GM23338 (cell line): ENCODE data around the gene MKRN2. TPM values are rescaled to one million over a fixed set of nuclear protein-coding genes. Genes with fewer than 3 reads are reported as not detected.
"Not testable (repeated sequence)": the region's sequence is repeated elsewhere in the genome, so short reads cannot be mapped to it uniquely, and the experiment has no call there.

Source experiments
- ATAC-seq: fragments of 200-7000 bp; cut with Tn5 transposase; 3 replicates; pipeline ENCODE4 v1.9.1; 2020
- DNase-seq: peaks from one replicate; pipeline ENCODE4 v3.0.0-alpha.2; 2015; ENCODE audit warnings: low spot score
- H2AFZ ChIP-seq: fragments of 200-600 bp; sonication (generic); 2 replicates; pipeline ENCODE4 v1.8.0; 2016; ENCODE audit warnings: antibody characterized with exemption, mild to moderate bottlenecking, moderate library complexity
- H3F3A ChIP-seq: fragments of 200-600 bp; sonication (generic); replicated peaks from 2 replicates; pipeline ENCODE4 v1.8.0; 2017; ENCODE audit warnings: antibody characterized with exemption, mixed run types, low read depth
- H3K27ac ChIP-seq: fragments of 200-600 bp; sonication (generic); 2 replicates; pipeline ENCODE4 v1.6.1; 2016; ENCODE audit warnings: low read depth
- H3K27me3 ChIP-seq: fragments of 200-600 bp; sonication (generic); 2 replicates; pipeline ENCODE4 v1.8.0; 2016; ENCODE audit warnings: mild to moderate bottlenecking, mixed run types, moderate library complexity; ENCODE audit not compliant: insufficient read depth
- H3K36me3 ChIP-seq: fragments of 200-600 bp; sonication (generic); 2 replicates; pipeline ENCODE4 v1.8.0; 2016; ENCODE audit warnings: mild to moderate bottlenecking; ENCODE audit not compliant: insufficient read depth
- H3K4me1 ChIP-seq: fragments of 200-600 bp; sonication (generic); 2 replicates; pipeline ENCODE4 v1.8.0; 2016; ENCODE audit warnings: mild to moderate bottlenecking, moderate library complexity; ENCODE audit not compliant: insufficient read depth
- H3K4me2 ChIP-seq: fragments of 200-600 bp; sonication (generic); 2 replicates; pipeline ENCODE4 v1.7.1; 2017; ENCODE audit warnings: mixed run types
- H3K4me3 ChIP-seq: fragments of 200-600 bp; sonication (generic); 2 replicates; pipeline ENCODE4 v1.6.1; 2016; ENCODE audit warnings: mixed run types
- H3K79me2 ChIP-seq: fragments of 200-600 bp; sonication (generic); replicated peaks from 2 replicates; pipeline ENCODE4 v1.8.0; 2017; ENCODE audit warnings: mild to moderate bottlenecking; ENCODE audit not compliant: insufficient read depth
- H3K9me2 ChIP-seq: fragments of 200-600 bp; sonication (generic); 2 replicates; pipeline ENCODE4 v1.8.0; 2017; ENCODE audit not compliant: insufficient read depth
- H4K20me1 ChIP-seq: fragments of 200-600 bp; sonication (generic); replicated peaks from 2 replicates; pipeline ENCODE4 v1.8.0; 2017; ENCODE audit warnings: mild to moderate bottlenecking; ENCODE audit not compliant: insufficient read depth
- H3K27ac Mint-ChIP-seq: 2 replicates; pipeline ENCODE4 v1.8.0; 2020; ENCODE audit warnings: inconsistent platforms, mild to moderate bottlenecking, moderate library complexity, mixed read lengths
- H3K27me3 Mint-ChIP-seq: 3 replicates; pipeline ENCODE4 v1.8.0; 2022; ENCODE audit warnings: low read depth, mild to moderate bottlenecking, moderate library complexity, mixed read lengths, inconsistent platforms; ENCODE audit not compliant: insufficient read depth, poor library complexity
- H3K36me3 Mint-ChIP-seq: 3 replicates; pipeline ENCODE4 v1.8.0; 2021; ENCODE audit warnings: low read depth, mild to moderate bottlenecking, inconsistent platforms, moderate library complexity, mixed read lengths
- H3K4me1 Mint-ChIP-seq: 3 replicates; pipeline ENCODE4 v1.8.0; 2020; ENCODE audit warnings: mild to moderate bottlenecking, inconsistent platforms, mixed read lengths
- H3K4me3 Mint-ChIP-seq: 3 replicates; pipeline ENCODE4 v1.8.0; 2021; ENCODE audit warnings: moderate library complexity, mild to moderate bottlenecking, inconsistent platforms, mixed read lengths
- H3K9me3 Mint-ChIP-seq: 3 replicates; pipeline ENCODE4 v1.8.0; 2020; ENCODE audit warnings: moderate library complexity, mild to moderate bottlenecking, inconsistent platforms, mixed read lengths
- CREB1 ChIP-seq: fragments of 250-450 bp; sonication (Bioruptor Pico); IDR thresholded peaks from 2 replicates; pipeline ENCODE4 v1.5.0; 2020; ENCODE audit warnings: low read depth, mild to moderate bottlenecking, moderate library complexity
- JUNB ChIP-seq: IDR thresholded peaks from one replicate; pipeline ENCODE4 v1.6.1; 2016; ENCODE audit warnings: antibody characterized with exemption; ENCODE audit not compliant: unreplicated experiment
- NANOG ChIP-seq: IDR thresholded peaks from 2 replicates; pipeline ENCODE4 v1.6.1; 2016; ENCODE audit warnings: antibody characterized with exemption, borderline replicate concordance
- STAT1 ChIP-seq: IDR thresholded peaks from one replicate; pipeline ENCODE4 v1.6.1; 2016; ENCODE audit warnings: antibody characterized with exemption; ENCODE audit not compliant: unreplicated experiment
- ZNF331 ChIP-seq: fragments of 250-450 bp; sonication (Bioruptor Pico); IDR thresholded peaks from 2 replicates; pipeline ENCODE4 v1.5.0; 2020; ENCODE audit warnings: low read depth, mild to moderate bottlenecking, moderate library complexity
- polyA plus RNA-seq: library from polyadenylated mRNA; unstranded; fragments of >200 nt; fragmentation: Nextera tagmentation; extraction: Ambion mirVana; gene quantifications from 2 replicates; pipeline ENCODE4 v1.2.1, GENCODE V29; 2016
- total RNA-seq: library from RNA; depleted of rRNA; stranded (reverse); fragments of >200 nt; shearing (Covaris generic); gene quantifications from 2 replicates; pipeline ENCODE4 v1.2.3, GENCODE V29; 2014
- TF ChIP-seq, protein P1 (sequence below): IDR thresholded peaks from 2 replicates; pipeline ENCODE4 v1.6.1; 2016; ENCODE audit warnings: antibody characterized with exemption
- TF ChIP-seq, protein P2 (sequence below): fragments of 250-450 bp; sonication (Bioruptor Pico); IDR thresholded peaks from 2 replicates; pipeline ENCODE4 v1.5.0; 2020; ENCODE audit warnings: mild to moderate bottlenecking, moderate library complexity
- TF ChIP-seq, protein P3 (sequence below): IDR thresholded peaks from one replicate; pipeline ENCODE4 v1.6.1; 2018; ENCODE audit warnings: antibody characterized with exemption; ENCODE audit not compliant: unreplicated experiment

MKRN2 gene
- total and polyA plus RNA-seq, 2 experiments from 2014 or later, result 11.4 to 24.6 TPM

DNA sequence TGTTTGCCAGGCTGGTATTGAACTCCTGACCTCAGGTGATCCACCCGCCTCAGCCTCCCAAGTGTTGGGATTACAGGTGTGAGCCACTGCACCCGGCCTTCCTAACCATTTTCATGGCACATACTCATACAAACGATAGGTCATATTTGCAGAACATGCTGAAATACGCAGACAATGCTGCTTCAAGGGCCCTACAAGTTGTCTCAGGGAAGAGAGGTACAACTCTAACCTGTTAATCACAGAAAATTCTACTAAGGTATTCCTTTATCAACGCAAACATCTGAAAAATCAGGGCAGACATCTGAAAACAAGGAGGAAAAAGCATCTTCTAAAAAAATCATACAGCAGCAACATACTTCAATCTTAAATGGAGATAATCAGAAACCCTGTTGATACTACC is 67.2 kb downstream of the MKRN2 start:
- Histone ChIP-seq H3K9me2 (no peaks in the 10 kb centered on the region), H3K4me2 (no peak overlapping the region), H3K4me3 (no peak overlapping the region), H2AFZ (no peak overlapping the region), H3K36me3 (no peaks in the 10 kb centered on the region), H3K27ac (no peak overlapping the region), H4K20me1 (peaks cover 70% of the 10 kb centered on the region), H3F3A (no peaks in the 10 kb centered on the region), H3K4me1 (no peaks in the 10 kb centered on the region), H3K27me3 (no peaks in the 10 kb centered on the region), H3K79me2 (peaks cover 100% of the 10 kb centered on the region)
- H3K27ac Mint-ChIP-seq, result no peak overlapping the region
- H3K9me3 Mint-ChIP-seq, result no peaks in the 10 kb centered on the region
- H3K4me3 Mint-ChIP-seq, result no peak overlapping the region
- H3K36me3 Mint-ChIP-seq, result no peaks in the 10 kb centered on the region
- no peak for DNase-seq
- TF ChIP-seq, protein P1, sequence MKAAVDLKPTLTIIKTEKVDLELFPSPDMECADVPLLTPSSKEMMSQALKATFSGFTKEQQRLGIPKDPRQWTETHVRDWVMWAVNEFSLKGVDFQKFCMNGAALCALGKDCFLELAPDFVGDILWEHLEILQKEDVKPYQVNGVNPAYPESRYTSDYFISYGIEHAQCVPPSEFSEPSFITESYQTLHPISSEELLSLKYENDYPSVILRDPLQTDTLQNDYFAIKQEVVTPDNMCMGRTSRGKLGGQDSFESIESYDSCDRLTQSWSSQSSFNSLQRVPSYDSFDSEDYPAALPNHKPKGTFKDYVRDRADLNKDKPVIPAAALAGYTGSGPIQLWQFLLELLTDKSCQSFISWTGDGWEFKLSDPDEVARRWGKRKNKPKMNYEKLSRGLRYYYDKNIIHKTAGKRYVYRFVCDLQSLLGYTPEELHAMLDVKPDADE, result no peak
- TF ChIP-seq, protein P2, sequence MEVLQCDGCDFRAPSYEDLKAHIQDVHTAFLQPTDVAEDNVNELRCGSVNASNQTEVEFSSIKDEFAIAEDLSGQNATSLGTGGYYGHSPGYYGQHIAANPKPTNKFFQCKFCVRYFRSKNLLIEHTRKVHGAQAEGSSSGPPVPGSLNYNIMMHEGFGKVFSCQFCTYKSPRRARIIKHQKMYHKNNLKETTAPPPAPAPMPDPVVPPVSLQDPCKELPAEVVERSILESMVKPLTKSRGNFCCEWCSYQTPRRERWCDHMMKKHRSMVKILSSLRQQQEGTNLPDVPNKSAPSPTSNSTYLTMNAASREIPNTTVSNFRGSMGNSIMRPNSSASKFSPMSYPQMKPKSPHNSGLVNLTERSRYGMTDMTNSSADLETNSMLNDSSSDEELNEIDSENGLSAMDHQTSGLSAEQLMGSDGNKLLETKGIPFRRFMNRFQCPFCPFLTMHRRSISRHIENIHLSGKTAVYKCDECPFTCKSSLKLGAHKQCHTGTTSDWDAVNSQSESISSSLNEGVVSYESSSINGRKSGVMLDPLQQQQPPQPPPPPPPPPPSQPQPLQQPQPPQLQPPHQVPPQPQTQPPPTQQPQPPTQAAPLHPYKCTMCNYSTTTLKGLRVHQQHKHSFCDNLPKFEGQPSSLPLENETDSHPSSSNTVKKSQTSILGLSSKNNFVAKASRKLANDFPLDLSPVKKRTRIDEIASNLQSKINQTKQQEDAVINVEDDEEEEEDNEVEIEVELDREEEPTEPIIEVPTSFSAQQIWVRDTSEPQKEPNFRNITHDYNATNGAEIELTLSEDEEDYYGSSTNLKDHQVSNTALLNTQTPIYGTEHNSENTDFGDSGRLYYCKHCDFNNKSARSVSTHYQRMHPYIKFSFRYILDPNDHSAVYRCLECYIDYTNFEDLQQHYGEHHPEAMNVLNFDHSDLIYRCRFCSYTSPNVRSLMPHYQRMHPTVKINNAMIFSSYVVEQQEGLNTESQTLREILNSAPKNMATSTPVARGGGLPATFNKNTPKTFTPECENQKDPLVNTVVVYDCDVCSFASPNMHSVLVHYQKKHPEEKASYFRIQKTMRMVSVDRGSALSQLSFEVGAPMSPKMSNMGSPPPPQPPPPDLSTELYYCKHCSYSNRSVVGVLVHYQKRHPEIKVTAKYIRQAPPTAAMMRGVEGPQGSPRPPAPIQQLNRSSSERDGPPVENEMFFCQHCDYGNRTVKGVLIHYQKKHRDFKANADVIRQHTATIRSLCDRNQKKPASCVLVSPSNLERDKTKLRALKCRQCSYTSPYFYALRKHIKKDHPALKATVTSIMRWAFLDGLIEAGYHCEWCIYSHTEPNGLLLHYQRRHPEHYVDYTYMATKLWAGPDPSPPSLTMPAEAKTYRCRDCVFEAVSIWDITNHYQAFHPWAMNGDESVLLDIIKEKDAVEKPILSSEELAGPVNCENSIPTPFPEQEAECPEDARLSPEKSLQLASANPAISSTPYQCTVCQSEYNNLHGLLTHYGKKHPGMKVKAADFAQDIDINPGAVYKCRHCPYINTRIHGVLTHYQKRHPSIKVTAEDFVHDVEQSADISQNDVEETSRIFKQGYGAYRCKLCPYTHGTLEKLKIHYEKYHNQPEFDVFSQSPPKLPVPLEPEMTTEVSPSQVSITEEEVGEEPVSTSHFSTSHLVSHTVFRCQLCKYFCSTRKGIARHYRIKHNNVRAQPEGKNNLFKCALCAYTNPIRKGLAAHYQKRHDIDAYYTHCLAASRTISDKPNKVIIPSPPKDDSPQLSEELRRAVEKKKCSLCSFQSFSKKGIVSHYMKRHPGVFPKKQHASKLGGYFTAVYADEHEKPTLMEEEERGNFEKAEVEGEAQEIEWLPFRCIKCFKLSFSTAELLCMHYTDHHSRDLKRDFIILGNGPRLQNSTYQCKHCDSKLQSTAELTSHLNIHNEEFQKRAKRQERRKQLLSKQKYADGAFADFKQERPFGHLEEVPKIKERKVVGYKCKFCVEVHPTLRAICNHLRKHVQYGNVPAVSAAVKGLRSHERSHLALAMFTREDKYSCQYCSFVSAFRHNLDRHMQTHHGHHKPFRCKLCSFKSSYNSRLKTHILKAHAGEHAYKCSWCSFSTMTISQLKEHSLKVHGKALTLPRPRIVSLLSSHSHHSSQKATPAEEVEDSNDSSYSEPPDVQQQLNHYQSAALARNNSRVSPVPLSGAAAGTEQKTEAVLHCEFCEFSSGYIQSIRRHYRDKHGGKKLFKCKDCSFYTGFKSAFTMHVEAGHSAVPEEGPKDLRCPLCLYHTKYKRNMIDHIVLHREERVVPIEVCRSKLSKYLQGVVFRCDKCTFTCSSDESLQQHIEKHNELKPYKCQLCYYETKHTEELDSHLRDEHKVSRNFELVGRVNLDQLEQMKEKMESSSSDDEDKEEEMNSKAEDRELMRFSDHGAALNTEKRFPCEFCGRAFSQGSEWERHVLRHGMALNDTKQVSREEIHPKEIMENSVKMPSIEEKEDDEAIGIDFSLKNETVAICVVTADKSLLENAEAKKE (CRISPR knock-in tag), result no peak
- TF ChIP-seq STAT1, result no peak
- no peak for TF ChIP-seq JUNB
- TF ChIP-seq, protein P3, sequence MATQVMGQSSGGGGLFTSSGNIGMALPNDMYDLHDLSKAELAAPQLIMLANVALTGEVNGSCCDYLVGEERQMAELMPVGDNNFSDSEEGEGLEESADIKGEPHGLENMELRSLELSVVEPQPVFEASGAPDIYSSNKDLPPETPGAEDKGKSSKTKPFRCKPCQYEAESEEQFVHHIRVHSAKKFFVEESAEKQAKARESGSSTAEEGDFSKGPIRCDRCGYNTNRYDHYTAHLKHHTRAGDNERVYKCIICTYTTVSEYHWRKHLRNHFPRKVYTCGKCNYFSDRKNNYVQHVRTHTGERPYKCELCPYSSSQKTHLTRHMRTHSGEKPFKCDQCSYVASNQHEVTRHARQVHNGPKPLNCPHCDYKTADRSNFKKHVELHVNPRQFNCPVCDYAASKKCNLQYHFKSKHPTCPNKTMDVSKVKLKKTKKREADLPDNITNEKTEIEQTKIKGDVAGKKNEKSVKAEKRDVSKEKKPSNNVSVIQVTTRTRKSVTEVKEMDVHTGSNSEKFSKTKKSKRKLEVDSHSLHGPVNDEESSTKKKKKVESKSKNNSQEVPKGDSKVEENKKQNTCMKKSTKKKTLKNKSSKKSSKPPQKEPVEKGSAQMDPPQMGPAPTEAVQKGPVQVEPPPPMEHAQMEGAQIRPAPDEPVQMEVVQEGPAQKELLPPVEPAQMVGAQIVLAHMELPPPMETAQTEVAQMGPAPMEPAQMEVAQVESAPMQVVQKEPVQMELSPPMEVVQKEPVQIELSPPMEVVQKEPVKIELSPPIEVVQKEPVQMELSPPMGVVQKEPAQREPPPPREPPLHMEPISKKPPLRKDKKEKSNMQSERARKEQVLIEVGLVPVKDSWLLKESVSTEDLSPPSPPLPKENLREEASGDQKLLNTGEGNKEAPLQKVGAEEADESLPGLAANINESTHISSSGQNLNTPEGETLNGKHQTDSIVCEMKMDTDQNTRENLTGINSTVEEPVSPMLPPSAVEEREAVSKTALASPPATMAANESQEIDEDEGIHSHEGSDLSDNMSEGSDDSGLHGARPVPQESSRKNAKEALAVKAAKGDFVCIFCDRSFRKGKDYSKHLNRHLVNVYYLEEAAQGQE, result no peak
- no peak for TF ChIP-seq CREB1
- TF ChIP-seq NANOG, result no peak
- no peak for TF ChIP-seq ZNF331 (CRISPR knock-in tag)
- no peaks in the 10 kb centered on the region; the same call in 1 of the 3 replicates for H3K4me1 Mint-ChIP-seq
- no peak for ATAC-seq
- peaks cover 4% of the 10 kb centered on the region for H3K27me3 Mint-ChIP-seq

DNA sequence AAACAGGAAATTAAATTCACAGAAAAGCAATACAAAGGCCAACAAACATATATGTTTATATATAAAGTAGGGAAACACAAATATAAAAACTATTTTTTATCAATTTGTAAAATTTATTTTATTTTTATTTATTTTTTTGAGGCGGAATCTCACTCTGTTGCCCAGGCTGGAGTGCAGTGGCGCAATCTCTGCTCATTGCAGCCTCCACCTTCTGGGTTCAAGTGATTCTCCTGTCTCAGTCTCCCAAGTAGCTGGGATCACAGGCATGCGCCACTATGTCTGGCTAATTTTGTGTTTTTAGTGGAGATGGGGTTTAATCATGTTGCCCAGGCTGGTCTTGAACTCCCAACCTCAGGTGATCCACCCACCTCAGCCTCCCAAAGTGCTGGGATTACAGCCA is 68.1 kb downstream of the MKRN2 start:
- H3K36me3 ChIP-seq, ATAC-seq, H3K4me1 Mint-ChIP-seq, H3K9me3 Mint-ChIP-seq, H2AFZ ChIP-seq, H3K4me3 ChIP-seq, H3K4me1 ChIP-seq, H3K27me3 Mint-ChIP-seq, H3K36me3 Mint-ChIP-seq, H3F3A ChIP-seq, H3K27ac Mint-ChIP-seq, H3K9me2 ChIP-seq, H3K4me3 Mint-ChIP-seq, H3K4me2 ChIP-seq, DNase-seq, H3K27me3 ChIP-seq: not testable (repeated sequence)
- H3K79me2 ChIP-seq, result peaks cover 100% of the 10 kb centered on the region
- H3K27ac ChIP-seq, result peak overlapping the region; percentile 32; the same call in 1 of the 2 replicates
- H4K20me1 ChIP-seq, result peaks cover 77% of the 10 kb centered on the region
